ENCODE data around the gene CARD19. TPM values are rescaled to one million over a fixed set of nuclear protein-coding genes. Genes with fewer than 3 reads are reported as not detected.
A peak's percentile ranks its signal among the peaks of the same experiment; 100 is the strongest.

CARD19 gene
- total RNA-seq, 4 donors from 2014 or later = 37.0 to 61.8 (median 49.1) TPM

GRCh38 chr9:93126151-93126781 is 30.2 kb downstream of the CARD19 start:
- peaks cover 48 to 62% of the 10 kb centered on the region in 2 donors for H3K4me1 ChIP-seq
- peaks cover 24 to 26% of the 10 kb centered on the region in 2 donors for H3K36me3 ChIP-seq
- no peaks in the 10 kb centered on the region for H3K27me3 ChIP-seq
- no peak overlapping the region for H3K4me3 ChIP-seq (replicated peaks in 1 of 3)
- WGBS, 2 donors = 37 to 66% methylated on average over 8 to 22 of the region's 23 CpGs
- intact Hi-C loops (cut with DNase I) = no loop called here
- no peak for TF ChIP-seq CTCF (IDR thresholded peaks at IDR 0.05)
- TF ChIP-seq POLR2A (IDR thresholded peaks at IDR 0.05) = no peak
- H3K9me3 ChIP-seq = no peaks in the 10 kb centered on the region
- DNase-seq = peak; percentile 69 to 73
- H3K27ac ChIP-seq = peak overlapping the region; percentile 70 to 96 (median 71)

GRCh38 chr9:93126825-93127368 is 30.9 kb downstream of the CARD19 start:
- H3K27ac ChIP-seq = peak overlapping the region; percentile 70 to 96 (median 71)
- DNase-seq = peak; percentile 73 to 75
- no peak overlapping the region for H3K4me3 ChIP-seq (replicated peaks in 1 of 3)
- H3K4me1 ChIP-seq = peaks cover 54 to 68% of the 10 kb centered on the region in 2 donors
- peaks cover 19 to 20% of the 10 kb centered on the region in 2 donors for H3K36me3 ChIP-seq
- no peaks in the 10 kb centered on the region for H3K9me3 ChIP-seq
- 43 to 44% methylated on average over 12 to 18 of the region's 18 CpGs for WGBS, 2 donors
- intact Hi-C loops (cut with DNase I) = no loop called here
- no peaks in the 10 kb centered on the region for H3K27me3 ChIP-seq
- TF ChIP-seq POLR2A (IDR thresholded peaks at IDR 0.05) (no peak), CTCF (IDR thresholded peaks at IDR 0.05) (no peak)

- DNase-seq = peak; percentile 65 to 71
- TF ChIP-seq POLR2A (IDR thresholded peaks at IDR 0.05) = no peak
- no peak for TF ChIP-seq CTCF (IDR thresholded peaks at IDR 0.05)
- H3K27me3 ChIP-seq = no peaks in the 10 kb centered on the region
- no peak overlapping the region for H3K4me3 ChIP-seq (replicated peaks in 1 of 3)
- WGBS, 2 donors = 36 to 58% methylated on average over 3 to 8 of the region's 8 CpGs
- intact Hi-C loops (cut with DNase I) = no loop called here
- H3K36me3 ChIP-seq = peaks cover 17% of the 10 kb centered on the region in 2 donors
- H3K27ac ChIP-seq = peak overlapping the region; percentile 70 to 96 (median 71)
- peaks cover 60 to 74% of the 10 kb centered on the region in 2 donors for H3K4me1 ChIP-seq
- no peaks in the 10 kb centered on the region for H3K9me3 ChIP-seq
Measured at GRCh38 chr9:93127395-93127911, 31.4 kb downstream of the CARD19 start.

GRCh38 chr9:93128011-93128714 is 32.1 kb downstream of the CARD19 start:
- peak overlapping the region; percentile 70 to 96 (median 71) for H3K27ac ChIP-seq
- peak in 1 of 2 donors; percentile 4 for DNase-seq
- peaks cover 11 to 17% of the 10 kb centered on the region in 2 donors for H3K36me3 ChIP-seq
- TF ChIP-seq CTCF (IDR thresholded peaks at IDR 0.05) (no peak), POLR2A (IDR thresholded peaks at IDR 0.05) (no peak)
- intact Hi-C loops (cut with DNase I) = no loop called here
- WGBS, 2 donors = 80 to 91% methylated on average over 3 to 12 of the region's 14 CpGs
- H3K4me1 ChIP-seq = peaks cover 65 to 81% of the 10 kb centered on the region in 2 donors
- H3K9me3 ChIP-seq = no peaks in the 10 kb centered on the region
- H3K4me3 ChIP-seq (replicated peaks in 1 of 3) = no peak overlapping the region
- H3K27me3 ChIP-seq = no peaks in the 10 kb centered on the region
